Peyer's patch (tissue), 4 donors: ENCODE measurements around the gene FAM76A.

ENCODE experiments used
- POLR2A ChIP-seq, 2 donors: fragments of 450-650 bp; IDR thresholded peaks; one replicate each; pipeline ENCODE4 v1.5.1; 2017; ENCODE audit warnings: antibody characterized with exemption in 2 of 2, mild to moderate bottlenecking in 2 of 2, moderate library complexity in 2 of 2
- TF ChIP-seq, protein P1 (sequence below), 6 experiments: fragments of 450-650 bp in 4 of 6; fragments of 200-600 bp in 2 of 6; sonication (generic) in 1 of 6; IDR thresholded peaks; one replicate each; pipeline ENCODE4 v1.5.1; 2017 to 2019; ENCODE audit warnings: antibody characterized with exemption in 6 of 6, mild to moderate bottlenecking in 3 of 6, moderate library complexity in 1 of 6

DNA sequence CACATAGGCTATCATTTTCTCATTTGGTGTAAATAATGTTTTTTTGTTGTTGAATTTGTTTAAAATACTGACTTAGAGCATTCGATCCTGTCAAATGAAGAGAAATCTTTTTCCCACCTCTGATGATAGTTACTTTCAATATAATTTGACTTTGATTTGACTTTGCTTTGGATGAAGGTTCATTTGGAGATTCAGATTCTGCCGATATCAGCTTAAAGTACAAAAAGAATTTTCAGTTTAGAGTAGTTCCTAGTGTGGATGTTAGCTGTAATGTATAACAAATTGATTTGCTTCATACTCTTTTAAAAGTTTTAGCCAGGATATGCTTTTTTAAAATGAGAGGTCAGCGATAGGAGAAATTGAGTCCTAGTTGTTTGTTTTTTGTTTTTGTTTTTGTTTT lies 57.2 kb downstream of the FAM76A start:
- TF ChIP-seq, protein P1, sequence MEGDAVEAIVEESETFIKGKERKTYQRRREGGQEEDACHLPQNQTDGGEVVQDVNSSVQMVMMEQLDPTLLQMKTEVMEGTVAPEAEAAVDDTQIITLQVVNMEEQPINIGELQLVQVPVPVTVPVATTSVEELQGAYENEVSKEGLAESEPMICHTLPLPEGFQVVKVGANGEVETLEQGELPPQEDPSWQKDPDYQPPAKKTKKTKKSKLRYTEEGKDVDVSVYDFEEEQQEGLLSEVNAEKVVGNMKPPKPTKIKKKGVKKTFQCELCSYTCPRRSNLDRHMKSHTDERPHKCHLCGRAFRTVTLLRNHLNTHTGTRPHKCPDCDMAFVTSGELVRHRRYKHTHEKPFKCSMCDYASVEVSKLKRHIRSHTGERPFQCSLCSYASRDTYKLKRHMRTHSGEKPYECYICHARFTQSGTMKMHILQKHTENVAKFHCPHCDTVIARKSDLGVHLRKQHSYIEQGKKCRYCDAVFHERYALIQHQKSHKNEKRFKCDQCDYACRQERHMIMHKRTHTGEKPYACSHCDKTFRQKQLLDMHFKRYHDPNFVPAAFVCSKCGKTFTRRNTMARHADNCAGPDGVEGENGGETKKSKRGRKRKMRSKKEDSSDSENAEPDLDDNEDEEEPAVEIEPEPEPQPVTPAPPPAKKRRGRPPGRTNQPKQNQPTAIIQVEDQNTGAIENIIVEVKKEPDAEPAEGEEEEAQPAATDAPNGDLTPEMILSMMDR (IDR thresholded peaks at IDR 0.05): no peak
- TF ChIP-seq POLR2A (IDR thresholded peaks at IDR 0.05): no peak
